Adrenal gland (tissue), 5 donors: Measurements from ENCODE around the gene MAPKAP1.

Experiments
- POLR2A ChIP-seq, 2 donors: fragments of 450-650 bp; IDR thresholded peaks; one replicate each; pipeline ENCODE4 v1.6.1; 2017; ENCODE audit warnings: antibody characterized with exemption in 2 of 2, mild to moderate bottlenecking in 2 of 2, moderate library complexity in 1 of 2
- TF ChIP-seq, protein P1 (sequence below), 6 experiments: fragments of 450-650 bp in 4 of 6; fragments of 200-600 bp in 2 of 6; sonication (generic) in 1 of 6; IDR thresholded peaks; 1 replicate in 5 of 6; 2 replicates in 1 of 6; pipeline versions ENCODE4 v1.5.1 to v1.8.0; 2016 to 2021; ENCODE audit warnings: antibody characterized with exemption in 6 of 6, mild to moderate bottlenecking in 2 of 6, moderate library complexity in 1 of 6
- donor health status: DM: no; HTN: no; CAD: no.

DNA sequence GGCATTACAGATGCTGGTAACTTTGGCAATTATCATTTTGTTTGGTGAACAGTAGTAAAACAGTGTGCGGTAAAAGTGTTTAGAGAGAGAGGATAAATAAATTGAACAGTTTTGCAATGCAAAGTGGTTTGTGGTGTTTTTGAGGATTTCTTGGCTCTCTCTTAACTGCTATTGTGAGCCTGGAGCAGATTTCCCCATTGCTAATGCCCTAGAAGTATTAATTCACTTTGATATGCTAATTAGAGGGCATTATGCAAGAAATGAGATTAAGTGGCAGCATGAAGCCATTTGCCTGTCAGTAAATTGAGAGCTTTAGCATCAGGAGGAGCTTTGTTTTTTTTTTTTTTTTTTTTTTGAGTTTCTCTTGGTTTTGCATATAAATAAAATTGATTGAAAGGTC, 48.3 kb upstream of the MAPKAP1 start:
- TF ChIP-seq, protein P1, sequence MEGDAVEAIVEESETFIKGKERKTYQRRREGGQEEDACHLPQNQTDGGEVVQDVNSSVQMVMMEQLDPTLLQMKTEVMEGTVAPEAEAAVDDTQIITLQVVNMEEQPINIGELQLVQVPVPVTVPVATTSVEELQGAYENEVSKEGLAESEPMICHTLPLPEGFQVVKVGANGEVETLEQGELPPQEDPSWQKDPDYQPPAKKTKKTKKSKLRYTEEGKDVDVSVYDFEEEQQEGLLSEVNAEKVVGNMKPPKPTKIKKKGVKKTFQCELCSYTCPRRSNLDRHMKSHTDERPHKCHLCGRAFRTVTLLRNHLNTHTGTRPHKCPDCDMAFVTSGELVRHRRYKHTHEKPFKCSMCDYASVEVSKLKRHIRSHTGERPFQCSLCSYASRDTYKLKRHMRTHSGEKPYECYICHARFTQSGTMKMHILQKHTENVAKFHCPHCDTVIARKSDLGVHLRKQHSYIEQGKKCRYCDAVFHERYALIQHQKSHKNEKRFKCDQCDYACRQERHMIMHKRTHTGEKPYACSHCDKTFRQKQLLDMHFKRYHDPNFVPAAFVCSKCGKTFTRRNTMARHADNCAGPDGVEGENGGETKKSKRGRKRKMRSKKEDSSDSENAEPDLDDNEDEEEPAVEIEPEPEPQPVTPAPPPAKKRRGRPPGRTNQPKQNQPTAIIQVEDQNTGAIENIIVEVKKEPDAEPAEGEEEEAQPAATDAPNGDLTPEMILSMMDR (IDR thresholded peaks at IDR 0.05), result no peak
- no peak for TF ChIP-seq POLR2A (IDR thresholded peaks at IDR 0.05)
